ENCODE results near the gene MARK3. TPM values are rescaled to one million over a fixed set of nuclear protein-coding genes. Genes with fewer than 3 reads are reported as not detected.
A peak's percentile ranks its signal among the peaks of the same experiment; 100 is the strongest.

MARK3 gene
- total and polyA plus RNA-seq, 2 of the 4 experiments (the other 2 are of a cell fraction): 78.5 to 80.5 TPM

GRCh38 chr14:103501921-103502669, 116.9 kb downstream of the MARK3 start:
- H3K18ac ChIP-seq (ENCODE audit: low read depth, low read length): no peak overlapping the region
- peak overlapping the region; percentile 1; the same call in 1 of the 2 replicates for H3K56ac ChIP-seq (ENCODE audit: extremely low read depth, insufficient read depth, low read length)
- intact Hi-C loops (cut with micrococcal nuclease) (no loop called here), in situ Hi-C loops (cut with MboI; ENCODE audit: low sequenced_read_pairs) (no loop called here), dilution Hi-C loops (cut with HindIII; ENCODE audit: low sequenced_read_pairs, unreplicated experiment) (no loop called here)
- no peak overlapping the region for H4K8ac ChIP-seq (ENCODE audit: low read depth in 2 of 2, low read length in 2 of 2)
- H3K4me3 ChIP-seq (ENCODE audit: insufficient read depth, low read depth, low read length): no peak overlapping the region
- H3K27me3 ChIP-seq (ENCODE audit: control insufficient read depth, insufficient read depth, low read length): no peaks in the 10 kb centered on the region
- BruUV-seq (replicated peaks): no TSS peak
- H3K4me1 ChIP-seq (ENCODE audit: control insufficient read depth, insufficient read depth, low read length): no peaks in the 10 kb centered on the region; the same call in 1 of the 2 replicates
- no peak overlapping the region for H4K5ac ChIP-seq (ENCODE audit: low read depth, low read length)
- ChIA-PET POLR2A (ENCODE audit: unreplicated experiment) (no interaction called here), CTCF (interaction anchor here (0.5 kb wide), 1 partner anchor 134 kb away, joined by 3 read pairs; no protein-coding TSS in a partner anchor)
- H3K36me3 ChIP-seq (ENCODE audit: control insufficient read depth, insufficient read depth, low read length): peaks cover 58% of the 10 kb centered on the region
- H2AFZ ChIP-seq (replicated peaks; ENCODE audit: low read length, poor library complexity): no peak overlapping the region
- H2BK20ac ChIP-seq (ENCODE audit: low read depth, low read length): no peak overlapping the region
- no peak overlapping the region for H2AK9ac ChIP-seq (replicated peaks; ENCODE audit: low read depth, low read length, poor library complexity)
- WGBS, 2 experiments (ENCODE audit: extremely low coverage in 2 of 2, insufficient read length in 1 of 2): 100% methylated on average over 6 of the region's 9 CpGs; no CpG with 5 or more reads in 1 of the 2 experiments
- ATAC-seq (ENCODE audit: low read depth) (no peak), DNase-seq (no peak)
- no peak overlapping the region for H3K14ac ChIP-seq (replicated peaks; ENCODE audit: low read depth, low read length)
- no peak overlapping the region; the same call in 1 of the 2 replicates for H3K23ac ChIP-seq (ENCODE audit: low read depth, low read length)
- H2BK5ac ChIP-seq (ENCODE audit: low read depth, low read length, poor library complexity, severe bottlenecking): no peak overlapping the region
- H2BK15ac ChIP-seq (ENCODE audit: low read depth, low read length): no peak overlapping the region
- no peak overlapping the region for H4K91ac ChIP-seq (ENCODE audit: insufficient read depth, low read depth, low read length)
- no peak overlapping the region for H2BK120ac ChIP-seq (ENCODE audit: low read depth, low read length)
- H3K9ac ChIP-seq (ENCODE audit: low read depth, low read length): no peak overlapping the region
- no peak overlapping the region for H3K27ac ChIP-seq (ENCODE audit: insufficient read depth, low read length)
- peaks cover 30% of the 10 kb centered on the region for H4K20me1 ChIP-seq (ENCODE audit: insufficient read depth, low read length)
- H3K4me2 ChIP-seq (ENCODE audit: low read depth, low read length): no peak overlapping the region
- no peak for TF ChIP-seq MAFK (IDR thresholded peaks at IDR 0.05; ENCODE audit: low read depth, low read length)
- TF ChIP-seq NFE2L2 (IDR thresholded peaks at IDR 0.05; ENCODE audit: low read depth, low read length): no peak
- no peak overlapping the region for H3K4ac ChIP-seq (ENCODE audit: low read depth, low read length)
- H3K79me1 ChIP-seq (ENCODE audit: low read depth in 1 of 2, low read length in 2 of 2): peaks cover 34 to 57% of the 10 kb centered on the region in 2 experiments
- no peaks in the 10 kb centered on the region for H3K9me3 ChIP-seq (ENCODE audit: control insufficient read depth, insufficient read depth, low read length)
- H2AK5ac ChIP-seq (ENCODE audit: low read depth, low read length): no peak overlapping the region
- H3K9me1 ChIP-seq (ENCODE audit: insufficient read depth, low read length): peaks cover 6% of the 10 kb centered on the region; the same call in 1 of the 2 replicates

Data from IMR-90 (cell line).